ENCODE data around the gene LUC7L3. TPM values are rescaled to one million over a fixed set of nuclear protein-coding genes. Genes with fewer than 3 reads are reported as not detected.

The LUC7L3 gene
- total and polyA plus RNA-seq, 2 experiments from 2014 or later, result 69.3 to 501 TPM

- TF ChIP-seq REST (IDR thresholded peaks at IDR 0.05; ENCODE audit: unreplicated experiment), result no peak
- TF ChIP-seq ZNF331 (CRISPR knock-in tag; IDR thresholded peaks at IDR 0.05; ENCODE audit: low read depth), result no peak
- no peak for TF ChIP-seq EZH2phosphoT487 (IDR thresholded peaks at IDR 0.05; ENCODE audit: unreplicated experiment)
- TF ChIP-seq ZNF462 (CRISPR knock-in tag; IDR thresholded peaks at IDR 0.05), result no peak
- no peak for TF ChIP-seq EZH2 (IDR thresholded peaks at IDR 0.05; ENCODE audit: low read depth, unreplicated experiment)
- TF ChIP-seq CREB1 (CRISPR knock-in tag; IDR thresholded peaks at IDR 0.05; ENCODE audit: low read depth), result no peak
- no peak for TF ChIP-seq JUNB (IDR thresholded peaks at IDR 0.05; ENCODE audit: unreplicated experiment)
- no peak for TF ChIP-seq NANOG (IDR thresholded peaks at IDR 0.05; ENCODE audit: borderline replicate concordance)
- TF ChIP-seq ZNF114 (CRISPR knock-in tag; IDR thresholded peaks at IDR 0.05), result no peak
- no peak for TF ChIP-seq STAT1 (IDR thresholded peaks at IDR 0.05; ENCODE audit: unreplicated experiment)
- no peak for TF ChIP-seq ETS1 (IDR thresholded peaks at IDR 0.05)
- TF ChIP-seq CTCF (conservative IDR thresholded peaks at IDR 0.05; ENCODE audit: low read depth in 2 of 2), result no peak
- TF ChIP-seq POLR2AphosphoS5 (IDR thresholded peaks at IDR 0.05; ENCODE audit: low read depth), result no peak
- no peaks in the 10 kb centered on the region; the same call in 2 of the 3 replicates for H3K9me3 Mint-ChIP-seq
- H3K4me2 ChIP-seq, result peak overlapping the region; percentile 81
- peak overlapping the region; percentile 97 for H2AFZ ChIP-seq
- DNase-seq (ENCODE audit: low spot score) (no peak), ATAC-seq (no peak)
- H3K36me3 Mint-ChIP-seq (ENCODE audit: low read depth), result peaks cover 24% of the 10 kb centered on the region
- H3K79me2 ChIP-seq (replicated peaks; ENCODE audit: insufficient read depth), result peaks cover 39% of the 10 kb centered on the region
- H3K4me3 Mint-ChIP-seq, result peak overlapping the region; percentile 95
- peaks cover 2% of the 10 kb centered on the region for H3K27me3 Mint-ChIP-seq (ENCODE audit: insufficient read depth, low read depth, poor library complexity)
- 0 out of 2 replicates have a peak, but pooled peaks cover 3% of the 10 kb centered on the region for H3K36me3 ChIP-seq (ENCODE audit: insufficient read depth)
- H3F3A ChIP-seq (replicated peaks; ENCODE audit: low read depth), result 0 out of 2 replicates have a peak, but pooled peaks cover 10% of the 10 kb centered on the region
- H3K4me1 Mint-ChIP-seq, result peaks cover 30% of the 10 kb centered on the region
- peak overlapping the region; percentile 93 for H3K27ac ChIP-seq (ENCODE audit: low read depth)
- no peaks in the 10 kb centered on the region for H3K9me2 ChIP-seq (ENCODE audit: insufficient read depth)
- peak overlapping the region; percentile 89 for H3K27ac Mint-ChIP-seq
- peaks cover 8% of the 10 kb centered on the region; the same call in 1 of the 2 replicates for H4K20me1 ChIP-seq (replicated peaks; ENCODE audit: insufficient read depth)
- peak overlapping the region; percentile 68 for H3K4me3 ChIP-seq
- peaks cover 5% of the 10 kb centered on the region for H3K4me1 ChIP-seq (ENCODE audit: insufficient read depth)
- no peaks in the 10 kb centered on the region for H3K27me3 ChIP-seq (ENCODE audit: insufficient read depth)
Measured at GRCh38 chr17:50708050-50709000, 11.1 kb upstream of the LUC7L3 start.

All from GM23338 (cell line).